ENCODE results near the gene BAG2. TPM values are rescaled to one million over a fixed set of nuclear protein-coding genes. Genes with fewer than 3 reads are reported as not detected.
A peak's percentile ranks its signal among the peaks of the same experiment; 100 is the strongest.

Gene BAG2
- 1.5 and 2.0 TPM in 2 replicates for total RNA-seq

DNA sequence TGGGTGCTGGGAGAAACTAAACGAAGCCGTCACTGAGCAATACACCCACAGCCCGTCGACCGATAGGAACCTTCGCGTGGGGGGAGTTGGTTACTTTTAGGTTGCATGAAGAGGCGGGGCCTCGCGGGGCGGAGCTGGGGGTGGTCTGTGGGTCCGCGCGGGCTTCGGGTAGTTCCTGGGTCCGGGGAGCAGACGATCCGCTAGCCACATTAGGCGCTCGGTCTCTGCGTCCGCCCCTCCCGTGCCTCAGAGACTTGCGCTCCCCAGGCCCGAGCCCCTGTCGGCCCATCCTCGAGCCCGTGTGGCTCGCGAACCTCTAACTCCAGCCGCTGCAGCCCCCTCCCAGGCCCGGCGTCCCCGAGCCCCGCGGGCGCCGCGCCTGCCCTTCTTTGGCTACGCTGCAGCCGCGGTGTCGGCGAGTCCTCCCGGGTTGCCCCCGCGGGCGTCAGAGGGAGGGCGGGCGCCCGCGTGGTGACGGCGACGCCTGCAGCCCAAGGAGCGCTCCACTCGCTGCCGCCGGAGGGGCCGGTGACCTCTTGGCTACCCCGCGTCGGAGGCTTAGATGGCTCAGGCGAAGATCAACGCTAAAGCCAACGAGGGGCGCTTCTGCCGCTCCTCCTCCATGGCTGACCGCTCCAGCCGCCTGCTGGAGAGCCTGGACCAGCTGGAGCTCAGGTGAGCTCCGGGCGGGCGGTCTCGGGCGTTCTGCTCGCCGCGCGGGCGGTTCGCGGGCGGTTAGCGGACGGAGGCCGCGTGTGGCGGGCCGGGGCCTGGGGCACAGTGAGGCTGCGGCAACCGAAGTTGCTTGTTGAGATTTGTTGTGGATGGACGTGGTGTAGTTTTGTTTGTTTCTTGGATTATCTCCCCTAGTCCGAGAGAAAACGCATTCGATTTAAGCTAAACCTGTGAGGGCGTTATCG, at the start of gene BAG2:
TSS of gene BAG2 (plus strand) at position 191 of the 920 bp plus-strand sequence. CDS start at position 563, 372 bp downstream.
- DNase-seq: peak; percentile 86

DNA sequence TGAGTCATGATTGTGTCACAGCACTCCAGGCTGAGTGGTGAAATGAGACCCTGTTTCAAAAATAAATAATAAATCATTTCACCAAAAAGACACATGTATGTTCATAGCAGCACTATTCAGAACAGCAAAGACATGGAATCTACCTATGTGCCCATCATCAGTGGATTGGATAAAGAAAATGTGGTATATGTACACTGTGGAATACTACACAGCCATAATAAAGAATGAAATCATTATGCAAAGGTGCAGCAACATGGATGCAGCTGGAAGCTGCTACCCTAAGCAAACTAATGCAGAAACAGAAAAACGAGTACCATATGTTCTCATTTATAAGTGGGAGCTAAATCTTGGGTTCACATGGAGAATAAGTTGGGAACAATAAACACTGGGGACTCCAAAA, 49.0 kb upstream of the BAG2 start:
- no peak for DNase-seq

- no peak for DNase-seq
Measured at GRCh38 chr6:57127763-57128162, 44.4 kb upstream of the BAG2 start.

- DNase-seq: no peak
Measured at GRCh38 chr6:57130661-57131177, 41.4 kb upstream of the BAG2 start.

- no peak for DNase-seq
Measured at GRCh38 chr6:57134954-57135353, 37.2 kb upstream of the BAG2 start.

DNA sequence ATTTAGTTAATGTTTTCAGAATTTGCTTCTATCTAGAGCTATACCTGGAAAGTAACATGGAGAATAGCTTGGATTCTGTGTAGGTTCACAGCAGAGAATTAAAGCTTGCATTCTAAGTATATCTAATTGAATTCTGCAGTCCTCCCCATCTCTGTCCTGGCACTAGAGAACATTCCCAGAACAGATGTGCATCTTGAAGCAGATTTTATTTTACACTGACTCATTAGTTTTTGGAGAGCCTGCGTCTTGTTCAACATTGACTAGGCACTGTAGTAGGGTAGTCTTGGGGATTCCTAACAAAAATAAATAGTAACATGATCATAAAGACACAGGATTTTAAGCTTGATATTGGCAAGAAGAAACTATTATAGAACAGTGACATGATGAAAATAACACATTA, 36.2 kb upstream of the BAG2 start:
- DNase-seq: no peak

- no peak for DNase-seq
Measured at GRCh38 chr6:57137350-57137749, 34.8 kb upstream of the BAG2 start.

DNA sequence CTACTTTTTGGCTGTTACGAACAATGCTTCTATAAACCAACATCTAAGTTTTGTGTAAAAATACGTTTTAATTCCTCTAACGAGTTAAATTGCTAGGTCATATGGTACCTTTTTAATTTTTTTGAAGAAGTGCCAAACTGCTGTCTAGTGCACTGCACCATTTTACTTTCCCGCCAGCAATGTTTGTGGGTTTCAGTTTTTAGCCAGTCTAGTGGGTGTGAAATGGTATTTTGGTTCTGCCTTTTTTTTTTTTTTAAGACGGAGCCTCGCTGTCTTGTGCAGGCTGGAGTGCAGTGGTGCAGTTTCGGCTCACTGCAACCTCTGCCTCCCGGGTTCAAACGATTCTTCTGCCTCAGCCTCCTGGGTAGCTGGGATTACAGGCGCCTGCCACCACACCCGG, 34.1 kb upstream of the BAG2 start:
- DNase-seq: no peak

- DNase-seq: no peak
Measured at GRCh38 chr6:57141451-57142177, 30.5 kb upstream of the BAG2 start.

DNA sequence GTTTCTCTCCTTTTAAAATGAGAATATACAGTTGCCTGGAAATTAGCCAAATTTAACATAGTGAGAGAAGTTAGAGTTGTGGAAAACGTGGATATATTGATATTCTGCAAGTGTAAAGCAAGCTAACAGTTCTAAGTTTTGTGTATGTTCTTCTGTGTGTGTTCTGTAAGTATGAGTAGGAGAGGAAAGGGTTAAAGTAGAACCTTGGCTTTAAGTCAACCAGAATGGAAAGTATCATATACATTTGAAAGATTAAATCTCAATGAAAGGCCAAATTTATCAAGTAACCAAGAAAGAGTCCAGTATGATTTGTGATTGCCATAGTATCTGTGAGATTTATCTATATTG, 30.0 kb upstream of the BAG2 start:
- DNase-seq: no peak

DNA sequence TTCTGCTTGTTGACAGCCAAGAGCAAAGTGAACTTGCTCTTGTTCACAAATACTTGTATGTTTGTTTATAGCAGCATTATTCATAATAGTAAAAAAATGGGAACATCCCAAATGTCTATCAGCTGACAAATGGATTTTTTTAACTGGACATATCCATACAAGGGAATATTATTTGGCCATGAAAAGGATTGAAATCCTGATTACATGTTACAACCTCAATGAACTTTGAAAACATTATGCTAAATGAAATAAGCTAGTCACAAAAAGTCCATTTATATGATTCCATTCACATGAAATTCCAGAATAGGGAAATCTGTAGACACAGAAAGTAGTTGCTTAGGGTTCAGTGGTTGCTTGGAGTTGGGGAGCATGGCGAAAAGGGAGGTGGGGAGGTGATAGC, 28.4 kb upstream of the BAG2 start:
- DNase-seq: no peak

- DNase-seq: no peak
Measured at GRCh38 chr6:57147401-57147800, 24.7 kb upstream of the BAG2 start.

- no peak for DNase-seq
Measured at GRCh38 chr6:57147955-57148858, 23.9 kb upstream of the BAG2 start.

- DNase-seq: no peak
Measured at GRCh38 chr6:57158658-57159057, 13.5 kb upstream of the BAG2 start.

GRCh38 chr6:57159127-57159526, 13.0 kb upstream of the BAG2 start:
- no peak for DNase-seq

DNA sequence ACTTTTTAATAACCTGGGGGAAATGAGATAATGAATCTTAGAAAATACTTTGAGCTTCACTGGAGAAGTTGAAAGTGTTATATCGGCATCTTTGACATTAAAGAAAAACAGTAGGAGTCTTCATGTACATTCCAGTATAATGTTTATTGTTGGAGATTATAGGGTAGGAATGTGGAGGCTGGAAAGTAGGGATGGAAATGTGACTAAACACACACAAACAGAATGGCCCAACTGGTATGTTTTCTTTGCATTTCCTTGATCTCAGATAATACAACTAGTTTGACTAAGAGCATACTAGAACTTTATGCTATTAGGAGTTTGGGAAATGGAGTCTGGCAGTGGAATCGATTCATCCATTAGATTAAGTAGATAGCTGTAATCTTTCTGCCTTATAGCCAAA, 10.1 kb upstream of the BAG2 start:
- DNase-seq: no peak

DNA sequence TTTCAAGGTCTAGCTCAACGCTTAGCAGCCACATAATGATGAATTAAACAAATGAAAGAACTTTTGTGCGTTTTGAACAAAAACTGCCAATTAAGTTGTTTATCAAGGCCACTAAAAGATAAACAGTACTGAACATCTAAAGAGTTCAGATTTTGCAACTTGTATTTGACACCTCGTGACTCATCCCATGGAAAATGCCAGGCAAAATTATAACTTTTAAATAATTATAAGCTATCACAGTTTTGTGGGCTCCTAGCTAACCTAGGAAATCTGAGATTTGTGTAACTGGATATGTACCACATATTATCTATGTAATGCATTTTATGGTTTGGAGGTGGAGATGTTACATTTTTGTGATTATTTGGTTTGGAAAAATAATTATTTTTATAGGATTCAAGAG, 9.6 kb upstream of the BAG2 start:
- no peak for DNase-seq

- no peak for DNase-seq
Measured at GRCh38 chr6:57163956-57164355, 8.2 kb upstream of the BAG2 start.

DNA sequence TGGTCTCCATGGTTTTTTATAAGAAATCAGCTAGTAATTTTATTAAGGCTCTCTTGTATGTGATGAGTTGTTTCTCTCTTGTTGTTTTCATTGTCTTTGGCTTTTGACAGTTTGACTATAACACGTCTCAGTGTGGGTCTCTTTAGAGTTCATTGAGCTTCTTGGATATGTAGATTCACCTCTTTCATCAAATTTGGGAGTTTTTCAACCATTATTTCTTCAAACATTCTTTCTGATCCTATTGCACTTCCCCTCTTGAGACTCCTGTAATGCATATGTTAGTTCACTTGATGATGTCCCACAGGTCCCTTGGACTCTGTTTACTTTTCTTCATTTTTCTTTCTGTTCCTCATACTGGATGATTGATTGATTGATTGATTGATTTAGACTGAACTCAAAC, 7.0 kb upstream of the BAG2 start:
- DNase-seq: no peak

DNA sequence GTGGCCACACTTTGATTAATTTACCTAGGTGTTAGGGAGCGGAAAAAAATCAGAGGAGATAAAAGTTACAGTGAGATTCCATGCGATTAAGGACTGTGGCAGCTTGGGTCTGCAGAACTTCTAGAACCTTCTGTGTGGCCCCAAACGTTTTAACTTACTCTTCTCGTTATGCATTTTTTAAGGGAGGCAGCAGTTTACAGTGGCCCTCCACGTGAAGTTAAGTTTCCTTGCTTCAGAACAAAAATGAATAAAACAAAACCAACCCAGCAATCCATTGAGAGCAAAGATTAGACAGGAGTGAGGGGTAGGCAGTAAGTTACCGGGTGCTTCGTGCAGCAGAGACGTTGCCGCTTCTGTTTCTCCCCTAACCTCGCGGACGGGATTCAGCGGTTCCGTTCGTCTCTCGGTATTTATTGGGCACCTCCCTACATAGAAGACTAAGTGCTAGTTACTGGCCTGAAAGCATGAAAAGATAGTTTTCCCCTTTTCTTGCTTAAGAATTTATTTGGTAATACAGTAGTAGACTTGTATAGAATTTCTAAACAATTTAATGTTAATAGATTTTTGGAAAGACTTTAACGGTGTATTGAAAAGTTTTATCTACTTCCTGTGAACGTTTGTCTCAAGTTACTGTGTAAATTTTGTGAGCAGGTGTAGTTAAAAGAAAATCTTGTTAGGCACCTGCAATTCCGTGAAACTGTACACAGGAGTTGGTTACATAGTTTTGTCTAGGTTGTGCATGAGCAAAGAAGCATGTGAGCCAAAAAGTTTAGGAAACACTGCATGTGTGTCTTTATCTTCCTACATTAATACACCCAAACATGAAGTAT, 1.1 kb downstream of the BAG2 start:
- DNase-seq: peak; percentile 40

GRCh38 chr6:57173886-57174510, 1.9 kb downstream of the BAG2 start:
- DNase-seq: peak; percentile 53
